ENCODE data around the gene TRIM6. TPM values are rescaled to one million over a fixed set of nuclear protein-coding genes. Genes with fewer than 3 reads are reported as not detected.

The TRIM6 gene
- total and polyA plus RNA-seq, 9 of the 15 experiments (the other 6 are each of a cell fraction or from before 2014, with no cell fraction given): 5.0 to 11.8 (median 8.7) TPM

GRCh38 chr11:5610446-5610845 is 14.0 kb downstream of the TRIM6 start:
- intact Hi-C loops (cut with micrococcal nuclease) (no loop called here), in situ Hi-C loops (cut with MboI) (no loop called here)
- no peak overlapping the region for H2AFZ ChIP-seq (ENCODE audit: low read depth, low read length)
- no peaks in the 10 kb centered on the region for H4K20me1 ChIP-seq (replicated peaks; ENCODE audit: control insufficient read depth, insufficient read depth, low read length)
- FAIRE-seq: no peak
- 48% methylated on average over 5 of the region's 5 CpGs for WGBS (ENCODE audit: insufficient coverage, low coverage, missing lambda C conversion rate)
- H3K9me3 ChIP-seq (replicated peaks; ENCODE audit: control insufficient read depth, insufficient read depth, low read depth, low read length): no peaks in the 10 kb centered on the region
- H3K9ac ChIP-seq (ENCODE audit: insufficient read depth in 1 of 2, low read depth in 2 of 2, low read length in 2 of 2): no peak overlapping the region
- CTCF ChIA-PET (ENCODE audit: low intra/inter-chr PET ratio): no interaction called here
- H3K4me1 ChIP-seq (replicated peaks in 1 of 2; ENCODE audit: control insufficient read depth in 2 of 2, insufficient read depth in 2 of 2, low read length in 2 of 2): no peaks in the 10 kb centered on the region
- H3K9me1 ChIP-seq (ENCODE audit: control insufficient read depth, insufficient read depth, low read length): no peaks in the 10 kb centered on the region
- no peak for DNase-seq (ENCODE audit: extremely low read depth in 1 of 4, low spot score in 3 of 4)
- no peak overlapping the region for H3K4me3 ChIP-seq
- no peaks in the 10 kb centered on the region for H3K27me3 ChIP-seq (ENCODE audit: control insufficient read depth in 2 of 2, insufficient read depth in 2 of 2, low read length in 2 of 2)
- no peak for TF ChIP-seq ZNF707 (CRISPR knock-in tag; conservative IDR thresholded peaks at IDR 0.05)
- TF ChIP-seq SNIP1 (IDR thresholded peaks at IDR 0.05; ENCODE audit: low read depth): no peak
- no peak for TF ChIP-seq ZNF134 (CRISPR knock-in tag; conservative IDR thresholded peaks at IDR 0.05)
- TF ChIP-seq MAFK (IDR thresholded peaks at IDR 0.05; ENCODE audit: low read length): no peak
- no peak for TF ChIP-seq ZFP1 (CRISPR knock-in tag; IDR thresholded peaks at IDR 0.05)
- no peak for TF ChIP-seq BRCA1 (IDR thresholded peaks at IDR 0.05)
- no peak for TF ChIP-seq BRCA1 (CRISPR knock-in tag; IDR thresholded peaks at IDR 0.05)
- TF ChIP-seq EP300 (IDR thresholded peaks at IDR 0.05; ENCODE audit: low read length): no peak
- TF ChIP-seq CHCHD3 (CRISPR knock-in tag; IDR thresholded peaks at IDR 0.05): no peak
- POLR2A ChIA-PET: interaction anchor here (1.2 to 1.8 kb wide), 2 partner anchors 9 to 10 kb away, joined by 3 to 4 read pairs; no protein-coding TSS in a partner anchor
- no peak for ATAC-seq
- no TSS peak for BruUV-seq (replicated peaks)
- H3K36me3 ChIP-seq (ENCODE audit: control insufficient read depth, insufficient read depth, low read length): no peaks in the 10 kb centered on the region; the same call in 2 of the 3 replicates
- H3K4me2 ChIP-seq (ENCODE audit: insufficient read depth, low read length): no peak overlapping the region
- no peak overlapping the region for H3K27ac ChIP-seq (ENCODE audit: extremely low read depth, low read depth, low read length)
- no peaks in the 10 kb centered on the region for H3K79me2 ChIP-seq (ENCODE audit: control insufficient read depth, insufficient read depth, low read length)

DNA sequence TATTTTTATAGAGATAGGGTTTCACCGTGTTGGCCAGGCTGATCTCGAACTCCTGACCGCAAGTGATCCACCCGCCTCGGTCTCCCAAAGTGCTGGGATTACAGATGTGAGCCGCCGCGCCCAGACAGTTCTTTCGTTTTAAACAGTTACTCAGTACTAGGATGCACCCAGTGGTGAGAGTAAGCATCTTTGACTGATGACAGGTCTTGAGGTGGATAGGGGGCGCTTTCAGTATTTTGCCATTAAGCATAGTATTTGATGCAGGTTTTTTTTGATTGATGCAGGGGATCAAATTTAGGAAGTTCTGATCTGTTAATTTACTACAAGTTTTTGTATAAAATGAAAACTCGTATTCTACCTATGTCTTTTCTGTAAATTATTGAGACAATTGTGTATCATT is 15.2 kb downstream of the TRIM6 start:
- in situ Hi-C loops (cut with MboI): no loop called here
- no peak overlapping the region for H3K9ac ChIP-seq (ENCODE audit: insufficient read depth in 1 of 2, low read depth in 2 of 2, low read length in 2 of 2)
- H3K27ac ChIP-seq (ENCODE audit: extremely low read depth, low read depth, low read length): no peak overlapping the region
- ATAC-seq (peak; percentile 87), FAIRE-seq (no peak), DNase-seq (ENCODE audit: extremely low read depth in 1 of 4, low spot score in 3 of 4) (peak in 1 of 4 experiments; percentile 22)
- POLR2A ChIA-PET: interaction anchor here (0.7 to 1.8 kb wide), 2 partner anchors 11 to 27 kb away, joined by 3 to 4 read pairs; no protein-coding TSS in a partner anchor
- no peaks in the 10 kb centered on the region for H3K9me1 ChIP-seq (ENCODE audit: control insufficient read depth, insufficient read depth, low read length)
- no peak overlapping the region for H3K4me2 ChIP-seq (ENCODE audit: insufficient read depth, low read length)
- no peaks in the 10 kb centered on the region for H3K36me3 ChIP-seq (ENCODE audit: control insufficient read depth, insufficient read depth, low read length)
- no peak overlapping the region for H2AFZ ChIP-seq (ENCODE audit: low read depth, low read length)
- TF ChIP-seq RAD21 (CRISPR knock-in tag; conservative IDR thresholded peaks at IDR 0.05 in 1 of 2, IDR thresholded peaks at IDR 0.05 in 1 of 2): peak in 1 of 2 experiments; percentile 17; a peak in 1 of 4 replicates
- no peak for TF ChIP-seq SNRNP70 (optimal IDR thresholded peaks at IDR 0.05; ENCODE audit: low read depth, low read length)
- peak; percentile 23 to 91 (median 65); a peak in 4 of 6 replicates for TF ChIP-seq CTCF (IDR thresholded peaks at IDR 0.05 in 2 of 3, conservative IDR thresholded peaks at IDR 0.05 in 1 of 3; ENCODE audit: insufficient read depth in 2 of 3, low read depth in 1 of 3, low read length in 3 of 3)
- WGBS (ENCODE audit: insufficient coverage, low coverage, missing lambda C conversion rate): 61% methylated on average over 10 of the region's 11 CpGs
- no peaks in the 10 kb centered on the region for H3K4me1 ChIP-seq (replicated peaks in 1 of 2; ENCODE audit: control insufficient read depth in 2 of 2, insufficient read depth in 2 of 2, low read length in 2 of 2)
- no peaks in the 10 kb centered on the region for H3K27me3 ChIP-seq (ENCODE audit: control insufficient read depth in 2 of 2, insufficient read depth in 2 of 2, low read length in 2 of 2)
- H4K20me1 ChIP-seq (replicated peaks; ENCODE audit: control insufficient read depth, insufficient read depth, low read length): no peaks in the 10 kb centered on the region
- no peaks in the 10 kb centered on the region for H3K9me3 ChIP-seq (replicated peaks; ENCODE audit: control insufficient read depth, insufficient read depth, low read depth, low read length)
- CTCF ChIA-PET (ENCODE audit: low intra/inter-chr PET ratio): no interaction called here
- intact Hi-C loops (cut with micrococcal nuclease): no loop called here
- no peaks in the 10 kb centered on the region for H3K79me2 ChIP-seq (ENCODE audit: control insufficient read depth, insufficient read depth, low read length)
- BruUV-seq (replicated peaks): no TSS peak
- H3K4me3 ChIP-seq: no peak overlapping the region
